DMS79 (cell line): ENCODE results near the gene HS6ST1.

Experiments
- DNase-seq: peaks from one replicate; lab custom pipeline; 2025; lab: John Stamatoyannopoulos, UW

The HS6ST1 gene

GRCh38 chr2:128318776-128319464, at the start of gene HS6ST1:
Gene HS6ST1, minus strand, starts transcription at chr2:128318868. Its CDS starts 305 bp downstream, at chr2:128318563.
- no peak for DNase-seq

GRCh38 chr2:128367601-128368359, 49.1 kb upstream of the HS6ST1 start:
- DNase-seq = no peak

GRCh38 chr2:128366713-128367511, 48.2 kb upstream of the HS6ST1 start:
- DNase-seq = no peak

- no peak for DNase-seq
These were observed 46.7 kb upstream of the HS6ST1 start for GRCh38 chr2:128365217-128365905.

- DNase-seq = no peak
These were observed 45.8 kb upstream of the HS6ST1 start for GRCh38 chr2:128364441-128364911.

GRCh38 chr2:128363934-128364361, 45.3 kb upstream of the HS6ST1 start:
- no peak for DNase-seq

GRCh38 chr2:128362889-128363228, 44.2 kb upstream of the HS6ST1 start:
- no peak for DNase-seq

GRCh38 chr2:128362176-128362888, 43.7 kb upstream of the HS6ST1 start:
- no peak for DNase-seq

GRCh38 chr2:128361376-128362131, 42.9 kb upstream of the HS6ST1 start:
- no peak for DNase-seq

GRCh38 chr2:128360711-128361110, 42.0 kb upstream of the HS6ST1 start:
- DNase-seq = no peak

GRCh38 chr2:128359841-128360240, 41.2 kb upstream of the HS6ST1 start:
- no peak for DNase-seq

- no peak for DNase-seq
These were observed 40.5 kb upstream of the HS6ST1 start for GRCh38 chr2:128358941-128359731.

- DNase-seq = no peak
These were observed 39.1 kb upstream of the HS6ST1 start for GRCh38 chr2:128357506-128358370.

- no peak for DNase-seq
These were observed 37.5 kb upstream of the HS6ST1 start for GRCh38 chr2:128356127-128356526.

GRCh38 chr2:128354726-128355470, 36.2 kb upstream of the HS6ST1 start:
- no peak for DNase-seq

- DNase-seq = no peak
These were observed 35.5 kb upstream of the HS6ST1 start for GRCh38 chr2:128354161-128354560.

GRCh38 chr2:128350736-128351135, 32.1 kb upstream of the HS6ST1 start:
- no peak for DNase-seq

- no peak for DNase-seq
These were observed 30.0 kb upstream of the HS6ST1 start for GRCh38 chr2:128348701-128349100.
